GM15510 (cell line): ENCODE measurements around the gene TMEM243.

Source experiments
- POLR2A ChIP-seq: IDR thresholded peaks from 3 replicates; pipeline ENCODE4 v1.6.1; 2011; ENCODE audit warnings: borderline replicate concordance; ENCODE audit not compliant: insufficient read length; ENCODE audit errors: extremely low read depth

Gene TMEM243

GRCh38 chr7:87219545-87220025 is at the start of gene TMEM243:
Gene TMEM243 (minus strand): TSS chr7:87219732. CDS start chr7:87219503, 229 bp downstream.
- TF ChIP-seq POLR2A, result peak; percentile 69

GRCh38 chr7:87267239-87267900 is 47.8 kb upstream of the TMEM243 start:
- TF ChIP-seq POLR2A, result no peak

GRCh38 chr7:87263537-87263936 is 44.0 kb upstream of the TMEM243 start:
- no peak for TF ChIP-seq POLR2A

- no peak for TF ChIP-seq POLR2A
Measured at GRCh38 chr7:87253589-87254087, 34.1 kb upstream of the TMEM243 start.

GRCh38 chr7:87234949-87235348 is 15.4 kb upstream of the TMEM243 start:
- TF ChIP-seq POLR2A, result no peak

GRCh38 chr7:87231711-87232110 is 12.2 kb upstream of the TMEM243 start:
- TF ChIP-seq POLR2A, result no peak

- no peak for TF ChIP-seq POLR2A
Measured at GRCh38 chr7:87231258-87231657, 11.7 kb upstream of the TMEM243 start.

GRCh38 chr7:87226495-87226894 is 7.0 kb upstream of the TMEM243 start:
- TF ChIP-seq POLR2A, result no peak

- no peak for TF ChIP-seq POLR2A
Measured at GRCh38 chr7:87225696-87226095, 6.2 kb upstream of the TMEM243 start.

GRCh38 chr7:87223666-87224065 is 4.1 kb upstream of the TMEM243 start:
- no peak for TF ChIP-seq POLR2A

GRCh38 chr7:87220734-87221215 is 1.2 kb upstream of the TMEM243 start:
- no peak for TF ChIP-seq POLR2A

GRCh38 chr7:87220026-87220733 is 648 bp upstream of the TMEM243 start:
- peak; percentile 93 for TF ChIP-seq POLR2A

- TF ChIP-seq POLR2A, result no peak
Measured at GRCh38 chr7:87218796-87219544, 562 bp downstream of the TMEM243 start.

- TF ChIP-seq POLR2A, result no peak
Measured at GRCh38 chr7:87217983-87218653, 1.4 kb downstream of the TMEM243 start.

GRCh38 chr7:87216701-87217508 is 2.6 kb downstream of the TMEM243 start:
- TF ChIP-seq POLR2A, result peak; percentile 75

- TF ChIP-seq POLR2A, result no peak
Measured at GRCh38 chr7:87215046-87215445, 4.5 kb downstream of the TMEM243 start.
